ENCODE measurements around the gene PRG3. TPM values are rescaled to one million over a fixed set of nuclear protein-coding genes. Genes with fewer than 3 reads are reported as not detected.
"Not testable (repeated sequence)": the region's sequence is repeated elsewhere in the genome, so short reads cannot be mapped to it uniquely, and the experiment has no call there.

PRG3 gene
- total RNA-seq, 1 donor from 2014 or later, result not detected

DNA sequence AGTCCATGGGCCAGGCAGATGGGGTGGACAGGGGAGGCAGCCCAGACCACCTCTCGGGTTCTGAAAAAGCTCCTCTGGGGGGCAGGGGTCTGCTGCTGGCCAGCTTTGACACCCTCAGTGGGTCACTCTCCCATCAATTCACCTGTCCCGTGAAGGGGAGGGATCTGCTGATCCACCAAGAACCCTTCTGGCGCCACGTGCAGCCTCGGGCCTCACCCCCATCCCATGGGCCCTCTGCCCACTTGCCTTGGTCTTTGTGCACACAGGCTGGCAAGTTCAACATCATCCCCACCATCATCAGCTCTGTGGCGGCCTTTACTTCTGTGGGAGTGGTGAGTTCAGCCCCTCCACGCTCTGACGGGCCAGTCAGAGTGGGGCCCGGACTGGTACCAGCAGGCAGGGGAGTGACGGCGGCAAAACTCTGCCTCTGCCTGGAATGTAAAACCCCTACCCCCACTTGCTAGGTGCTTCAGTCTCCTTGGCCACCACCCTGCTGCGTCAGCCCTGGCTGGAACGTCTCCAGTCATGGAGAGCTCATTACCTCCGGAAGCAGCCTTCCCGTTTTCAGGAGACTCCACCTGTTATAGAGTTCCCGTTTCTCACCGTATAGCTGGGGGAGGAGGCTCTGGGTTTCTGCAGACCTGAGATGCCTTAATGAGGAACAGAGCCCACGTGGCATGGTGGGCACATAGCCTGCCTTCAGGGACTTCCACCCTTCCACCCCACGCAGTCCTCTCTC lies 12.7 kb downstream of the PRG3 start:
- ATAC-seq (ENCODE audit: poor library complexity) (no peak), DNase-seq (no peak)
- intact Hi-C loops (cut with DNase I), result no loop called here

DNA sequence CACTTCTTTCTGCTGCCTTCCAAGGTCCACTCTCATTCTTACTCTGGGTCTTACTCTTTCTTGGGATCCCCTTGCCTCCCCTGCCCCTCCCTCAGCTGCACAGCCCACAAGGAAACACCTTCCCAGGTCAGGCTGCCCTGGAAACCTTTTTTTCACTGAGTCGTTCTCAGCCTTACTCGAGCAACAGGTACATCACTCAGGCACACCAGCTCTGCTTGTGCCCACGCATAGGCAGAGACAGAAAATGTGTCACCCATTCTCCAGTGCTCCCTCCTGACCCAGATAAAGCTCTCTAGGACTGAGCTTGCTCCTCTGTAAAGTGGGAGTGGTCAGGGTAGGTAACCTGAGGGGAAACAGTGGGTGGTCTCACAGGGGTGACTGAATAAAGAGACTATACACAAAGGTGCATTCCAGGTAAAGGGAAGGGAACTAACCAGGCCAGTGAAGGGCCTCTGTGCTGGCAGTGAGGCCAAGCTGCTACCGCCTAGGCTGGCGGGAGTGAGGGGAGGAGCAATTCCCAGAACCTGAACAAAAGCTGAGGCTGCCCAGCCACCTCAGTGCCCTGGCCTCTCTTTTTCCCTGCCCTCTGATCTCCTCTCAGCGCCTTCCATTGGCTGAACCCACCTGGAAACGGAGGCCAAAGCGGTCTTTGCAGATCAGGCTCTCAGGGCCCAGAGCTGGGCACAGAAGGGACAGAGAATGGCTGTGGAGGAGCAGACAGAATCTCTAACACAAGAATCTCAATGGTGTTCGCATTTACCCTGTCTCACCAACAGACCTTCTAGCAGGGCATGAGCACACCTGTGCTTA lies 15.9 kb downstream of the PRG3 start:
- intact Hi-C loops (cut with DNase I), result no loop called here
- DNase-seq (no peak), ATAC-seq (ENCODE audit: poor library complexity) (no peak)

DNA sequence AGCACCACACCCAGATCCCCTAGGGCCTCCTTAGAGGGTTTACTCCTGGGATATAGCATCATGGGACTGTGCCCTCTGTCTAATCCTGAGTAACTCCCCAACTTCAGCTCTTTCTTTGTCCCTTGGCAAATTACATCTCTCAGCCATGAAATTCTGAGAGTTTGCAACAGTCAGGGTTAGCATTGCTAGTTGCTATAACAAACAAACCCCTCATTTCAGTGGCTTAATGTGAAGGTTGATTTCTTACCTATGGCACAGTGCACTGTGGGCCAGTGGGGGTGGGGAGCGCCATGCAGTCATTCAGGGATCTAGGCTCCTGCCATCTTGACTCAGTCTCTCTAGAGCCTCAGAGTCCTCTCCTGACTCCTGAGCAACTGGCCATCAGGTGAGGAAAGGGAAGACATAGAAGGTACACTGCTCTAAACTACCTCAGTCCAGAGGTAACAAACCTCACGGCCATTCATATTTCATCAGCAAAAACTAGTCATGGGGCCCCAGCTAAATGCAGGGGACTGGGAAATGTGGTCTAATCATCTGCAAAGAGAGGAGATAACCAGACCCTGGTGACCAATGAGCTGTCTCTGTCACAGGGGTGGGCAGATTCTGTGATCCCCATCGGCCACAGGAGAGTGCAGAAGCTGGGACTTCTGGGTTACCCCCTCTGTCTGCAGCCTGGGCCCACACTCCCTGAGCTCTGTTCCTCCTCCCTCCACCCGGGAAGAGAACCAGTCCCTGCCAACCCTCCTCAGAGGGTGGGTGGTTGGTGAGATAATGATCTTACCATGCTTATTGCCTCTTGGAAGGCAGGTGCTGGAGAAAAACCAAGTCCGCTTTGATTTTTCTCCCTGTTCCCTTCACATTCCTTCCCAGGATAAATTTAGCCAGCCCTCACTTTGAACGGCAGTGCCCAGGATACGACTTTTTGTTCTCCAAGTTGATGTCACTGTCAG lies 17.5 kb downstream of the PRG3 start:
- ATAC-seq (ENCODE audit: poor library complexity), result no peak
- intact Hi-C loops (cut with DNase I), result no loop called here
- DNase-seq, result no peak

DNA sequence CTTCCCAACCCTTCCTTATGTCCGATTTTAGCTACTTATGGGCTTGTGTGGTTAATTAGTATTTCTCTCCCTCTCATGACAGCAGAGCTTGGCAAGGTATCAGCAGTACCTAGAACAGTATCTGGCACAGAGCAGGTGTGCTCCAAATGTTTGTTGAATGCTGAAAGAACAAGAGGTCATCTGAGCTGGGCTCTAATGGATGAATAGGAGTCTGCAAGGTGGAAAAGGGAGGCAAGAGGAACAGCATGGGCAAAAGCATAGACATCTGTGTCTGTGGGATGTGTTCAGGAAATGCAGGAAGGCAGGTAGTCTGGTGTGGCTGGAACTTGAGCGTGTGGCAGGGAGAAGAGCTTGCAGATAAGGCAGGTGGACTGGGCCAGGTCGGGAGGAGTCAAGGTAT lies 19.0 kb downstream of the PRG3 start:
- intact Hi-C loops (cut with DNase I), result no loop called here
- no peak for ATAC-seq (ENCODE audit: poor library complexity)
- DNase-seq, result no peak

DNA sequence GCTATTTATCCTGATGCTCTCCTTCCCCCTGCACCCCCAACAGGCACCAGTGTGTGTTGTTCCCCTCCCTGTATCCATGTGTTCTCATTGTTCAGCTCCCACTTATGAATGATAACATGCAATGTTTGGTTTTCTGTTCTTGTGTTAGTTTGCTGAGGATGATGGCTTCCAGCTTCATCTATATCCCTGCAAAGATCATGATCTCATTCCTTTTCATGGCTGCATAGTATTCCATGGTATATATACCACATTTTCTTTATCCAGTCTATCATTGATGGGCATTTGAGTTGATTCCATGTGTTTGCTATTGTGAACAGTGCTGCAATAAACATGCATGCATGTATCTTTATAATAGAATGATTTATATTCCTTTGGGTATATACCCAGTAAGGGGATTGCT lies 19.5 kb downstream of the PRG3 start:
- intact Hi-C loops (cut with DNase I); ATAC-seq (ENCODE audit: poor library complexity); DNase-seq: not testable (repeated sequence)

DNA sequence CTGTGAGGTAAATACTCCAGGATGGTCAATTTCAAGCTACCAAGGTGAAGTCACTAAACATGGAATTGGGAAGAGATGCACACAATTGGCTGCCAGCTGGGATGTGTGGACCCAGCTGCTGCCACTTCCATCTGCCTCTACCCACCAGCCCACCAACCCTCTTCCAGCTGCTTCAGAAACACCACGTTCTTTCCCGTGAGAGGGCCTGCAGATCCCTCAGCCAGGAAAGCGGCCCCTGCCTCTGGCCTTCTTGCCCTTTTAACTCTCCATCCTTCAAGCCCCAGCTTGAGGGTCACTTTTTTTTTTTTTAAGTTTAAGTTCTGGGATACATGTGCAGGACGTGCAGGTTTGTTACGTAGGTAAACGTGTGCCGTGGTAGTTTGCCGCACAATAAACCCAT lies 20.0 kb downstream of the PRG3 start:
- intact Hi-C loops (cut with DNase I), result no loop called here
- no peak for ATAC-seq (ENCODE audit: poor library complexity)

DNA sequence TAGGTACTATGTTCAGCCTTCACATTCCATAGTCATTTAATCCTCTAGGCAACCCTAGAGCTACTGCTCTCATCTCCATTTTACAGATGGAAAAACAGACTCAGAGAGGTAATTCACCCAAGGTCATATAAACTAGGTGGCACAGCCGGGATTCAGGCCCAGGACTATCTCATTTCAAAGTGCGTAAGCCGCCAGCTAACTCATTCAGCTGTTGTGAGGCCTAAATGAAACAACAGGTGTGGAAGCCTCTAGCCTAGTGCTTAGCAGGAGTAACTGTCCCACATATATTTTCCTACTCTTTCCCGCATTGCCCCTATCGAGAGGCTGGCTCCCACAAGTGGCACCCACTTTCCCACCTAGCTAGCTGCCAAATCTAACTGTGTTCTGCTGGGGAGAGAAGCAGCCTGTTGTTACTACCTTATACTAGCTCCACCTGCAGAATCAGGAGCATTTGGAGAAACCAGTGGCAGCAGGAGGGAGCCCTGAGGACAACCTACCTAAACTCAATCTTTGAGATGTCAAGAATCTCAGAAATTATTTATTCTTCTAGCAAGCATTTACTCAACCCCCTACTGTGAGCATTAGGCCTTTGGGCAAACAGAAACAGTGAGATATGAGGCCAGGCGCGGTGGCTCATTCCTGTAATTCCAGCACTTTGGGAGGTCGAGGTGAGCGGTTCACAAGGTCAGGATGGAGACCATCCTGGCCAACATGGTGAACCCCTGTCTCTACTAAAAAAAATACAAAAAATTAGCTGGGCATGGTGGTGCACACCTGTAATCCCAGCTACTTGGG lies 20.9 kb downstream of the PRG3 start:
- ATAC-seq (ENCODE audit: poor library complexity) (no peak), DNase-seq (no peak)
- intact Hi-C loops (cut with DNase I), result no loop called here

More for the DNA sequence above, 20.0 kb downstream of the PRG3 start:
- no peak for DNase-seq

DNA sequence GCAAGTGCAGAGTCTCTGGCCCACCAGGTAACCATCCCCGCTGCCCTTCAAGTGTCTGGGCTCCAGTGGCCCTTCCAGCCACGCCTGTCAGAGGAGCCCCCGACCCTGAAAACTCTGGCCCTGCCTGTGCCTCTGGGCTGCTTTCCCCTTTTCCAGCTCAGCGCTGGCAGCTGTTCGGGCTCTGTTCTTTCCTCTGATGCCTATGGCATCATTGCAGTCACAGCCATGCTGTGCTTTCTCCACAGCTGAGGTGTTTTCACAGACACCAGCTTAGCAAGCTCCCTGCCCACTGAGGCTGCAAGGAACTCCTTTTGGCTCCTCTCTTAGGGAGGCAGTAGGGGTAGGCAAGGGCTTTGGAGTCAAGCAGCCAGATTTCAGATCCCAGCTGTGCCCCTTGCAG lies 21.6 kb downstream of the PRG3 start:
- ATAC-seq (ENCODE audit: poor library complexity) (no peak), DNase-seq (no peak)
- intact Hi-C loops (cut with DNase I), result no loop called here

DNA sequence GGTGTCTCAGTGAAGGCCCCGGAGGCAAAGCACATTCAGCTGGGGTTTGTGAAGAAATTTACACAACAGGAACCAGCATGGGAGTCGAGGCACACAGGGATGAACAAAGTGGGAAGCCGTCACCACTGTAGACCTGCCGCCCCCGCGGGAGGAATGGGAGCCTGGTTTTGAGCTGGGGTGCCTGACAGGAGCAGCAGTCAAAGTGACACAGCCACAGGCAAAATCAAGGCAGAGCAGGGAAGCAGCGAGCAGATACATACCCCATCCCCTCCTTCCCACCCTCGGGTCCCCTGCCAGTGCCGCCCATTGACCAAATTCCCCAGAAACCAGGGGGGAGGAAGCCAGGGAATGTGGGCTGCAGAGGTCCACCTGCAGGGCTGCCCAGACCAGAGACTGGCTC lies 22.0 kb downstream of the PRG3 start:
- intact Hi-C loops (cut with DNase I), result no loop called here
- no peak for DNase-seq
- no peak for ATAC-seq (ENCODE audit: poor library complexity)

DNA sequence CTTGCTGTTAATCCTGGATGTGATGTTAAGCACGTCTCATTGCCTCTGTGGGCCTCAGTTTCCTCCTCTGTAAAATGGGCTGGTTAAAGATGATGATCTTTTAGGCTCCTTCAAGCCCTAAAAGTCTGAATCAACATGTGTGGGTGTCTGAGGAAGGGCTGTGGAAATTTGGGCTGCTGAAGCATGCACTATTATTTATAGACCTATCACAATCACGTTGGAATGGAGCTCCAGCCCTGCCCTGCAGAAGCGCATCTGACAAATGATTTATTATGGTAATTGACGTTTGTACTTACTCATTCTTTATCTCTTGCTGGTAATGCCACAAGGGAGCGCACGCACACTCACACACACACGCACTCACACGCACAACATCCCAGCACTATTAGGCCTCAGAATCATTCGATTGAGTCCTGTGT lies 22.4 kb downstream of the PRG3 start:
- no peak for ATAC-seq (ENCODE audit: poor library complexity)
- no peak for DNase-seq
- intact Hi-C loops (cut with DNase I), result no loop called here

DNA sequence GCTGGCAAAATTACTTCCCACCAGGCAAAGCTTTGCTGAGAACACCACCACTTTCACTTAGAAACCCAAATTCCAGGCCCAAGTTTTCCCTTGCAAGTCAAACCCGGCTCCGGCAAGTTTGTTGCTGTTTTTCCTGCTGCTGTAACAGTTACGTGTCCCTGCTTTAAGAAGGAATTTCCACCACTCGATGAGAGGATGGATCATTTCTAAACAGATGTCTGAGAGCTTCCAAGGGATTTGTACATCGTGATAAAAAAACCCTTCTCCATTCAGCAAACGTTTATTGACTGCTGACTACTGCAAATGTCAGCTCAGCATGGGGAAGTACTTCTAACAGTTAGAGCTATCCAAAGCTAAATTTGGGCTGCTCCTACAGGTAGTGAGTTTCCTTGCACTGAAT lies 23.1 kb downstream of the PRG3 start:
- ATAC-seq (ENCODE audit: poor library complexity), result no peak
- intact Hi-C loops (cut with DNase I), result no loop called here
- DNase-seq, result no peak

DNA sequence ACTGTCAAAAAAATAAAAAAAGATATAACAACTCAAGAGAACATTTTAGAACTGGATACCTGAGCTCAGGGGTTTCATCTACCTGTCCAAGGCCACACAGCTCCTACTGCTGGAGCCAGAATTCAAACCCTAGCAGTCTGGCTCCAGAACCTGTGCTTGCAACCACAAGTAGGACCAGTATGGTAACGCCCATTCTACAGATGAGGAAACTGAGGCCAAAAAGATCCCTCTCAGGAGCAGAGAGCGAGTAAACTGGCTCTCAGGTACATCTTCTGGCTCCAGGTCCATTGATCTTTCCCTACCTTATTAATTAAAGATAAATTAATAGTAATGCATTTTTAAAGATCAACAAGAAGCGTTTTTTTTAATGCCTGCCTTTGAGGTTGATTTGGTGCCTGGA lies 23.6 kb downstream of the PRG3 start:
- intact Hi-C loops (cut with DNase I), result no loop called here
- no peak for ATAC-seq (ENCODE audit: poor library complexity)
- no peak for DNase-seq

DNA sequence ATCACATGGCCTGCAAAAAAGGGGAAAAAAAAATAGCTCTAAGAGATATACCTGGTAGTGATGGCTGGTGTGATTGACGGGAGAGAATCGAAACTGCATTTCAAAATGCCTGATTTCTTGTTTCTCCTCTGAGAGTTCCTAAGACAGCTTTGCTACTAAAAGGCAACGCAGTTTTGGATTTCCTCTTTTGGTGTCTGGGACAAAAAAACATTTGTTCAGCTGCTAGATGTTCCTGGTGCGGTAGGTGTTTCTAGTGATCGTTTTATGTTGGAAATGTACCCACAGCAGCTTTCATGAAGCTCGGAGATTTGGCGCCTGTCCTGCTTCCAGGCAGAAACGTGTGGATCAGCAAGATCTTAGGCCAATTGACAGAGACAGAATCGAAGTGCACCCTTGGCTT lies 24.7 kb downstream of the PRG3 start:
- DNase-seq, result no peak
- intact Hi-C loops (cut with DNase I), result no loop called here
- ATAC-seq (ENCODE audit: poor library complexity), result no peak

DNA sequence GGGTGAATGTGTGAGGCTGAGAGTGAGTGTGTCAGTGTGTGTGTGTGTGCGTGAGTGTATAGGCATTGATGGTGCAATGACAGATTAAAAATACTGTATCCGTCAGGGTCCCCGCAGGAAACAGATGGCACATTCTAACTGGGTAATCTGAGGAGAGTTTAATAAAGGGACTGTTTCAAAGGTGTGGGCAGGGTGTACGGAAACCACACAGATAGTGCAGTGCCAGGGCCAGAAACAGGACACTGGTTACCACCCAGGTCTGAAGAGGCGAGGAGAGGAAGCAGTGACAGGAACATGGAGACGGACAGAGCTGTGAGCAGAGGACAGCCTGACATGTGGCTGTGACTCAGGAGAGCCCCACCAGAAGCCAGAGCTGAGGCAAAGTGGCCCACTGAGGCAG lies 26.3 kb downstream of the PRG3 start:
- ATAC-seq (ENCODE audit: poor library complexity) (no peak), DNase-seq (no peak)
- intact Hi-C loops (cut with DNase I), result loop anchor here (5.0 kb wide), 1 partner anchor 512 kb away; no protein-coding TSS in a partner anchor

DNA sequence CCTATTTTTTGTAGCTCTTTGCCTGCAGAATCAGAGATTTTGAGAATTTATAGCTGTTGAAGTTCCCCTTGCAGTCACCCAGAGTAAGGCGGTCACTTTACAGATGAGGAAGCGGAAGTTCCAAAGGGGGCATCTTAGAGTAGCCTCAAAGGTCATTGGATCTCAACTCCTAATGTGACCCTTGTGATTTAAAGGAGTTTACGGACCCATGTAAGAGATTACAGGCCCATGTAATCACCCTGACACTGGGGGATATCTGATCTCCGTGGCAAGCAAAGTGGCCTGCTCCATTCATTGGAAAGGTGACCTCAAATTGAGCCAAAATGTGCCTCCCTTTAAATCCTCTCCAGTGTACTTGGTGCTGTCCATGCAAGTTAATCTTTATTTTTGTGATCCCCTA lies 27.1 kb downstream of the PRG3 start:
- DNase-seq, result no peak
- ATAC-seq (ENCODE audit: poor library complexity), result no peak
- intact Hi-C loops (cut with DNase I), result loop anchor here (5.0 kb wide), 1 partner anchor 512 kb away; no protein-coding TSS in a partner anchor

DNA sequence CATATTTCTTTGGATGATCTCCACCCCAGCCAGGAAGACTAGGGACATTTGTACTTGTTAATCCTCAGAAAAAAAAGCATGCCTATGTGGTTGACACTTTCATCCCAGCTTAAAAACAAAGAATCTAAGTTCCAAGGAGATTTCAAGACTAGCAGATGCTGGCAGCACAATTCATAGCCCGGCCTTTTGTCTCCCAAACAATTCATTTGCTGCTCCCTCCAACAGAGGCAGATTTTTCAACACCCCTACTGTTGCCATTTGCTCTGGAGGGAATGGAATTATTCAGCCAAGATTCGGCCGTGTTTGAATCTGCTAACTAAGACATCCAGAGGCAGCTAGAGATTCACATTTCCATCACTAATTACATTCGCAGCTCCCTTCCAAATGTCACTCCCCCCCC lies 27.5 kb downstream of the PRG3 start:
- DNase-seq, result no peak
- no peak for ATAC-seq (ENCODE audit: poor library complexity)

DNA sequence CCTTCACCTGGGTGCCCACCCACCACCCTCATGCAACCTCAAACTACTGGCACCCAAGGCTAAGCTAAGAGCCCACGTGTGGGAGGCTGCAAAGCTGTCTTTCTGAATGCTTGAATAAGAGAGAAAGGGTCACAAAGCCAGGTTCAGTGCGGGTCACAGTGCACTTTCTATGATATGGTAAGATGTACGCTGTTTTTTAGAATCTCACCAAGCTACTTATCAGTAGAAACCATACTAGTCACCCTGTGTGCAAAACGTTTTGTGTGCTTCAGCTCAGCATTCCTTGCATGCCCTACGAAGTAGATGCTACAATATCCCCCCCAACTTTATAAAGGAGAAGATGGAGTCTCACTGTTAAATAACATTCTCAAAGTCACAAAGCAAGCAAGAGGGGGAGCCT lies 27.9 kb downstream of the PRG3 start:
- no peak for DNase-seq
- intact Hi-C loops (cut with DNase I), result loop anchor here (5.0 kb wide), 1 partner anchor 511 kb away; no protein-coding TSS in a partner anchor
- ATAC-seq (ENCODE audit: poor library complexity), result no peak

More for the DNA sequence above, 27.5 kb downstream of the PRG3 start:
- intact Hi-C loops (cut with DNase I), result loop anchor here (5.0 kb wide), 1 partner anchor 511 kb away; no protein-coding TSS in a partner anchor
